ENCODE results near the gene GATA5.

DNA sequence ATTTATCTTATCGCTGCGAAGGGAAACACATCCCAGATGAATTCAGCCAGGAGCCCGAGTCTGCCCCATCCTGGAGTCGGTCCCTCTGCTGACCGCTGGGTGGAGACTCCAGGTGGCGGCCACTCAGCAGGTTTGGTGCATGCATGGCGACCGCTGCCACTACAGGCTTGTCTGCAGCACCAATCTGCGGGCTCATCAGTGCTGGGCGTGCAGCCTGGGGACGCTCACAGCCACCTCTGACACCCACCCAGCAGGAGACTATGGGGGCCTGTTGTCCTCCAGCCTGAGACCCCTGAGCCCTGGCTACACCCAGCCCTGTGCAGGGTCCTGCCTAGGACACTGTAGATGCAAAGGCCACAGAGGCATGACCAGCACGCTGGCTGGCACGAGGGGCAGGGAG is 40.5 kb upstream of the GATA5 start:
- TF ChIP-seq CTCF (conservative IDR thresholded peaks at IDR 0.05; ENCODE audit: low read depth, low read length) (peak; percentile 69), EZH2 (IDR thresholded peaks at IDR 0.05; ENCODE audit: low read length, unreplicated experiment) (no peak)
